ENCODE results near the gene CCNI2. TPM values are rescaled to one million over a fixed set of nuclear protein-coding genes. Genes with fewer than 3 reads are reported as not detected.
A peak's percentile ranks its signal among the peaks of the same experiment; 100 is the strongest.

Gene CCNI2
- total and polyA plus RNA-seq, 4 donors = 0.69 to 24.0 (median 9.9) TPM

- Histone ChIP-seq H3K4me1 (ENCODE audit: control insufficient read depth, insufficient read depth, low read length) (peaks cover 77% of the 10 kb centered on the region), H3K27me3 (ENCODE audit: control insufficient read depth, insufficient read depth, low read length) (no peaks in the 10 kb centered on the region), H3K9me3 (ENCODE audit: control insufficient read depth, insufficient read depth, low read length) (no peaks in the 10 kb centered on the region), H3K36me3 (ENCODE audit: control insufficient read depth, insufficient read depth, low read length) (peaks cover 9% of the 10 kb centered on the region), H3K4me3 (ENCODE audit: low read depth, low read length) (no peak overlapping the region), H3K27ac (ENCODE audit: low read depth, low read length) (peak overlapping the region; percentile 47)
- WGBS (ENCODE audit: insufficient coverage) = 47% methylated on average over 6 of the region's 8 CpGs
- DNase-seq (ENCODE audit: low read depth in 4 of 6, low spot score in 6 of 6) = no peak
Measured at GRCh38 chr5:132772291-132773070, 25.3 kb downstream of the CCNI2 start.

- H3K4me1 ChIP-seq (ENCODE audit: control insufficient read depth, insufficient read depth, low read length) = peaks cover 77% of the 10 kb centered on the region
- no peaks in the 10 kb centered on the region for H3K27me3 ChIP-seq (ENCODE audit: control insufficient read depth, insufficient read depth, low read length)
- H3K27ac ChIP-seq (ENCODE audit: low read depth, low read length) = peak overlapping the region; percentile 47
- no peak overlapping the region for H3K4me3 ChIP-seq (ENCODE audit: low read depth, low read length)
- WGBS (ENCODE audit: insufficient coverage) = 66% methylated on average over 4 of the region's 5 CpGs
- H3K9me3 ChIP-seq (ENCODE audit: control insufficient read depth, insufficient read depth, low read length) = no peaks in the 10 kb centered on the region
- H3K36me3 ChIP-seq (ENCODE audit: control insufficient read depth, insufficient read depth, low read length) = peaks cover 9% of the 10 kb centered on the region
- DNase-seq (ENCODE audit: low read depth in 4 of 6, low spot score in 6 of 6) = no peak
Measured at GRCh38 chr5:132773114-132773513, 25.9 kb downstream of the CCNI2 start.

DNA sequence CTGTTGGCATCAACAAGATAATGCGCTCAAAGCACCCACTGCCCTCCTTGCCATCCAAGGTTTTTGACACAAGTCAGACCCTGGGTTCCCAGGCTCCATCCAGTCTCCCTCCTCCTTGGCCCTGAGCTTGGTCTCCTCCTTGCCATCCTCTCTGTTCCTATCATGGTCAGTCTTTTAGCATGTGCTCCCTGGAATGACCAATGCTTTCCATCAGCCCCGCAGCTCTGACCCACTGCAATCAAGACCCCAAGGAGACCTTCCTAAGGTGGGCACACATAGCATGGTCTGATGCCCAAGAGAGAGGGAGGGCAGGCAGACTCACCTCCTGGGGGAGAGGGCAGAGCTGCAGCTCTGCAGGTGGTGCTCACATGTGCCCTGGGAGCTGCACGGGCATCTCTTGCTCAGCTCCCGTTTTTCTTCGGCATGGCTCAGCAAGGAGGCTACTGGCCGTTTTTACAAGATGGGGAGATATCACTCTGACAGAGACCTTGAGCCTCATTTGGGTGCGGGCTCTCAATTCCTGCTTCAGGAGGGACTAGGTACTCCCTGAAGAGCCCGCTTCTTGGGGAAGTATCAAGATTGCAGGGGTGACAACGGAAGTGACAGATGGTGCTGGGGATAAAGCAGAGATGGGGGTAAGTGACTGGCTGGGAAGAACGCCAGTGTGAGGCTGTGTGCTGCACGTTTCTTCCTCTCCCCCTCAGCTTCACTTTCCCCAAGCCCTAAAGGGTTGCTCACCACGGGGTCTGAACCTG is 26.6 kb downstream of the CCNI2 start:
- H3K4me3 ChIP-seq (ENCODE audit: low read depth, low read length) = no peak overlapping the region
- 77% methylated on average over 7 of the region's 12 CpGs for WGBS (ENCODE audit: insufficient coverage)
- H3K9me3 ChIP-seq (ENCODE audit: control insufficient read depth, insufficient read depth, low read length) = no peaks in the 10 kb centered on the region
- peaks cover 73% of the 10 kb centered on the region for H3K4me1 ChIP-seq (ENCODE audit: control insufficient read depth, insufficient read depth, low read length)
- DNase-seq (ENCODE audit: low read depth in 4 of 6, low spot score in 6 of 6) = peak in 1 of 6 donors; percentile 56
- no peaks in the 10 kb centered on the region for H3K27me3 ChIP-seq (ENCODE audit: control insufficient read depth, insufficient read depth, low read length)
- H3K27ac ChIP-seq (ENCODE audit: low read depth, low read length) = no peak overlapping the region
- H3K36me3 ChIP-seq (ENCODE audit: control insufficient read depth, insufficient read depth, low read length) = peaks cover 9% of the 10 kb centered on the region

DNA sequence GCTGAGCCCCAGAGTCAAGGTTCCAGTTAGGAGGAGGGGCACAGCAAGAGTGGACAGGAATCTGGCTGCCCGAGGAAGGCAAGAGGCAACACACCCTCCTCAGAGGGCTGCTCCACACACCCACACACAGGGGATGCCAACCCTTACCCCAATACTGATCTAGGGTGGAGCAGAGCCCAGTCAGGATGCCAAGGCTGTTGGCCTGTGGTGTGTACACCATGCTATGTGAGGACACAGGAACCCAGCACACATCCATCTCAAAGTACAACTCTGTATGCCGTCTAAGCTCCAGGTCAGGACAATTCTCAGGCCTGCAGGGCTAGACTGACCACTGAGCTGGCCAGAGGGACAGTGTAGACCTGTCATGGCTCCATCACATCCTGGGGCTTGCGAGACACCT is 27.2 kb downstream of the CCNI2 start:
- Histone ChIP-seq H3K4me1 (ENCODE audit: control insufficient read depth, insufficient read depth, low read length) (peaks cover 73% of the 10 kb centered on the region), H3K27ac (ENCODE audit: low read depth, low read length) (no peak overlapping the region), H3K27me3 (ENCODE audit: control insufficient read depth, insufficient read depth, low read length) (no peaks in the 10 kb centered on the region), H3K9me3 (ENCODE audit: control insufficient read depth, insufficient read depth, low read length) (no peaks in the 10 kb centered on the region), H3K36me3 (ENCODE audit: control insufficient read depth, insufficient read depth, low read length) (peaks cover 9% of the 10 kb centered on the region), H3K4me3 (ENCODE audit: low read depth, low read length) (no peak overlapping the region)
- 74% methylated on average over 2 of the region's 3 CpGs for WGBS (ENCODE audit: insufficient coverage)
- no peak for DNase-seq (ENCODE audit: low read depth in 4 of 6, low spot score in 6 of 6)

DNA sequence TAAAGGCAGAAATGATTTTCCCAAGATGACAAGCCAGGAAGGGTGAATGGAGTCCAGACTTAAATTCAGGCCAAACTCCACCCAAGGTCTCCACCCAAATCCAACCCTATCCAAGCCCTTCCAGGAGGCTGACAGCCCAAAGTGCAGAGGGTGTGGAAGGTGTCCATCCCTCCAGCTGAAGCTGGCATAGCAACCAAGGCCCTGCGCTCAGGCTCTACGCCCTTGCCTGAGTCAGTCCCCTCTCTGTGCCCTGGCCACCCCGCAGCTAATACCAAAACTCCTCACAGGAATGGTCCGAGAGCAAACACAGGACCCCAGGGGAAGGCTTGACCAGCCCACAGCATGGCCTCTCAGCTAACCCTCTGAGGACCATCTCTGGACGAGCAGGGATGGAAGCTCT is 27.7 kb downstream of the CCNI2 start:
- H3K4me1 ChIP-seq (ENCODE audit: control insufficient read depth, insufficient read depth, low read length) = peaks cover 69% of the 10 kb centered on the region
- H3K9me3 ChIP-seq (ENCODE audit: control insufficient read depth, insufficient read depth, low read length) = no peaks in the 10 kb centered on the region
- WGBS (ENCODE audit: insufficient coverage) = 87% methylated on average over 4 of the region's 5 CpGs
- no peak overlapping the region for H3K27ac ChIP-seq (ENCODE audit: low read depth, low read length)
- H3K4me3 ChIP-seq (ENCODE audit: low read depth, low read length) = no peak overlapping the region
- no peaks in the 10 kb centered on the region for H3K27me3 ChIP-seq (ENCODE audit: control insufficient read depth, insufficient read depth, low read length)
- no peak for DNase-seq (ENCODE audit: low read depth in 4 of 6, low spot score in 6 of 6)
- peaks cover 9% of the 10 kb centered on the region for H3K36me3 ChIP-seq (ENCODE audit: control insufficient read depth, insufficient read depth, low read length)

- DNase-seq (ENCODE audit: low read depth in 4 of 6, low spot score in 6 of 6) = peak in 1 of 6 donors; percentile 9
- Histone ChIP-seq H3K4me1 (ENCODE audit: control insufficient read depth, insufficient read depth, low read length) (peaks cover 67% of the 10 kb centered on the region), H3K4me3 (ENCODE audit: low read depth, low read length) (peak overlapping the region; percentile 72), H3K36me3 (ENCODE audit: control insufficient read depth, insufficient read depth, low read length) (peaks cover 9% of the 10 kb centered on the region), H3K9me3 (ENCODE audit: control insufficient read depth, insufficient read depth, low read length) (no peaks in the 10 kb centered on the region), H3K27me3 (ENCODE audit: control insufficient read depth, insufficient read depth, low read length) (no peaks in the 10 kb centered on the region), H3K27ac (ENCODE audit: low read depth, low read length) (no peak overlapping the region)
- 63% methylated on average over 1 of the region's 7 CpGs for WGBS (ENCODE audit: insufficient coverage)
Measured at GRCh38 chr5:132775476-132775961, 28.3 kb downstream of the CCNI2 start.

- no peaks in the 10 kb centered on the region for H3K27me3 ChIP-seq (ENCODE audit: control insufficient read depth, insufficient read depth, low read length)
Measured at GRCh38 chr5:132776131-132776937, 29.1 kb downstream of the CCNI2 start.

GRCh38 chr5:132776938-132777208 is 29.6 kb downstream of the CCNI2 start:
- Histone ChIP-seq H3K27me3 (ENCODE audit: control insufficient read depth, insufficient read depth, low read length) (no peaks in the 10 kb centered on the region), H3K4me3 (ENCODE audit: low read depth, low read length) (peak overlapping the region; percentile 79), H3K9me3 (ENCODE audit: control insufficient read depth, insufficient read depth, low read length) (no peaks in the 10 kb centered on the region), H3K4me1 (ENCODE audit: control insufficient read depth, insufficient read depth, low read length) (peaks cover 53% of the 10 kb centered on the region), H3K36me3 (ENCODE audit: control insufficient read depth, insufficient read depth, low read length) (peaks cover 9% of the 10 kb centered on the region), H3K27ac (ENCODE audit: low read depth, low read length) (peak overlapping the region; percentile 69)
- no peak for DNase-seq (ENCODE audit: low read depth in 4 of 6, low spot score in 6 of 6)
- WGBS (ENCODE audit: insufficient coverage) = under 1% methylated on average over 40 of the region's 40 CpGs

More at GRCh38 chr5:132776131-132776937, 29.1 kb downstream of the CCNI2 start:
- peaks cover 58% of the 10 kb centered on the region for H3K4me1 ChIP-seq (ENCODE audit: control insufficient read depth, insufficient read depth, low read length)
- DNase-seq (ENCODE audit: low read depth in 4 of 6, low spot score in 6 of 6) = peak in 2 of 6 donors; percentile 80 to 83
- H3K9me3 ChIP-seq (ENCODE audit: control insufficient read depth, insufficient read depth, low read length) = no peaks in the 10 kb centered on the region
- peaks cover 9% of the 10 kb centered on the region for H3K36me3 ChIP-seq (ENCODE audit: control insufficient read depth, insufficient read depth, low read length)
- under 1% methylated on average over 38 of the region's 39 CpGs for WGBS (ENCODE audit: insufficient coverage)
- peak overlapping the region; percentile 69 for H3K27ac ChIP-seq (ENCODE audit: low read depth, low read length)
- peak overlapping the region; percentile 72 for H3K4me3 ChIP-seq (ENCODE audit: low read depth, low read length)
